MCF 10A (cell line): Measurements from ENCODE around the gene INTS14. TPM values are rescaled to one million over a fixed set of nuclear protein-coding genes. Genes with fewer than 3 reads are reported as not detected.

ENCODE experiments used
- BruUV-seq: library from RNA; stranded (reverse); fragments of 400-500 nt; replicated peaks from 2 replicates; lab custom pipeline; 2021; lab: Mats Ljungman, UMichigan
- CTCF ChIA-PET: fragments of 300-600 bp; sonication (Branson Sonifier 250); formaldehyde crosslinking; extraction: SDS; loops from one replicate; lab custom pipeline; 2021; ENCODE audit warnings: antibody characterized with exemption, inconsistent platforms; lab: Yijun Ruan, JAX
- POLR2A ChIA-PET: fragments of 300-600, 350-650 bp; sonication (Branson Sonifier 250); formaldehyde crosslinking; extraction: SDS; loops from one replicate; lab custom pipeline; 2020; ENCODE audit warnings: antibody characterized with exemption, inconsistent platforms; lab: Yijun Ruan, JAX
- DNase-seq: peaks from one replicate; pipeline ENCODE4 v3.0.0-alpha.2; 2018; ENCODE audit not compliant: unreplicated experiment
- H3K27ac Mint-ChIP-seq: one replicate; pipeline ENCODE4 v1.8.0; 2022; ENCODE audit warnings: mild to moderate bottlenecking, low read depth, mixed read lengths; ENCODE audit not compliant: unreplicated experiment
- H3K27me3 Mint-ChIP-seq: one replicate; pipeline ENCODE4 v1.8.0; 2022; ENCODE audit warnings: mixed read lengths; ENCODE audit not compliant: insufficient read depth, unreplicated experiment
- H3K36me3 Mint-ChIP-seq: one replicate; pipeline ENCODE4 v1.8.0; 2022; ENCODE audit warnings: mild to moderate bottlenecking, moderate library complexity, mixed read lengths; ENCODE audit not compliant: insufficient read depth, unreplicated experiment
- H3K4me1 Mint-ChIP-seq: one replicate; pipeline ENCODE4 v1.8.0; 2022; ENCODE audit warnings: mixed read lengths; ENCODE audit not compliant: insufficient read depth, unreplicated experiment
- H3K4me3 Mint-ChIP-seq: one replicate; pipeline ENCODE4 v1.8.0; 2022; ENCODE audit warnings: mild to moderate bottlenecking, moderate library complexity, mixed read lengths; ENCODE audit not compliant: unreplicated experiment
- H3K9me3 Mint-ChIP-seq: one replicate; pipeline ENCODE4 v1.8.0; 2022; ENCODE audit warnings: mixed read lengths; ENCODE audit not compliant: unreplicated experiment
- CTCF ChIP-seq: fragments of 200-600 bp; IDR thresholded peaks from one replicate; pipeline ENCODE4 v1.8.0; 2022; ENCODE audit warnings: antibody characterized with exemption, mild to moderate bottlenecking; ENCODE audit not compliant: unreplicated experiment
- intact Hi-C: fragments of 100-400 bp; cut with micrococcal nuclease; formaldehyde crosslinking; loops from 2 replicates; pipeline ENCODE4 v1.14.1; 2022
- total RNA-seq: library from RNA; stranded (reverse); gene quantifications from 2 replicates; pipeline ENCODE4 v1.2.3, GENCODE V29; 2022

The INTS14 gene
- total RNA-seq, 1 experiment from 2014 or later = 47.0 TPM

- peak; percentile 81 for DNase-seq
- ChIA-PET POLR2A (interaction anchor here (0.6 to 1.9 kb wide), 10 partner anchors 10 to 763 kb away, joined by 3 to 10 read pairs (median 4); partner anchors contain the start of genes INTS14 and PARP16), CTCF (interaction anchor here (0.7 to 0.8 kb wide), 2 partner anchors 12 to 327 kb away, joined by 3 read pairs; no protein-coding TSS in a partner anchor)
- no peak for TF ChIP-seq CTCF
- peaks cover 6% of the 10 kb centered on the region for H3K36me3 Mint-ChIP-seq
- no peaks in the 10 kb centered on the region for H3K9me3 Mint-ChIP-seq
- no peaks in the 10 kb centered on the region for H3K27me3 Mint-ChIP-seq
- no peak within 1 kb of the TSS for H3K27ac Mint-ChIP-seq
- H3K4me1 Mint-ChIP-seq = peaks cover 31% of the 10 kb centered on the region
- BruUV-seq = TSS peak; percentile 22
- H3K4me3 Mint-ChIP-seq = peak within 1 kb of the TSS; percentile 73
- intact Hi-C loops = no loop called here
These were observed 80.4 kb downstream of the INTS14 start, which contains the start of gene HACD3 for GRCh38 chr15:65530318-65531111. TSS of gene HACD3 (plus strand) at chr15:65530463. CDS start at chr15:65530632, 169 bp downstream.

GRCh38 chr15:65529762-65530317, 81.1 kb downstream of the INTS14 start:
- POLR2A ChIA-PET = interaction anchor here (1.0 to 1.9 kb wide), 4 partner anchors 19 to 243 kb away, joined by 3 to 10 read pairs (median 4); partner anchors contain the start of genes INTS14 and PARP16
- intact Hi-C loops = no loop called here
- TF ChIP-seq CTCF = no peak
- no peaks in the 10 kb centered on the region for H3K9me3 Mint-ChIP-seq
- H3K27me3 Mint-ChIP-seq = no peaks in the 10 kb centered on the region
- H3K36me3 Mint-ChIP-seq = peaks cover 6% of the 10 kb centered on the region
- no peak overlapping the region for H3K27ac Mint-ChIP-seq
- peaks cover 26% of the 10 kb centered on the region for H3K4me1 Mint-ChIP-seq
- peak overlapping the region; percentile 73 for H3K4me3 Mint-ChIP-seq
- CTCF ChIA-PET = interaction anchor here (0.8 to 1.1 kb wide), 2 partner anchors 49 to 327 kb away, joined by 3 read pairs; no protein-coding TSS in a partner anchor
- no TSS peak for BruUV-seq
- DNase-seq = no peak

Other genes starting within 250 kb of the INTS14 start
- not detected in 2 replicates for gene IGDCC3, start 233.1 kb downstream of the INTS14 start, total RNA-seq
- 0.12 TPM in 1 of 2 replicates, not detected in the other for gene IGDCC4, start 188.2 kb downstream of the INTS14 start, total RNA-seq
- gene DPP8, start 93.4 kb downstream of the INTS14 start, total RNA-seq = 24.5 and 27.5 TPM in 2 replicates
- 26.8 and 31.4 TPM in 2 replicates for gene HACD3, start 80.7 kb downstream of the INTS14 start, total RNA-seq
- gene SLC24A1, start 10.8 kb upstream of the INTS14 start, total RNA-seq = 8.2 TPM in 2 replicates
- 16.9 and 18.1 TPM in 2 replicates for gene DENND4A, start 181.2 kb upstream of the INTS14 start, total RNA-seq